WTC11 (cell line): ENCODE data around the gene MYORG. TPM values are rescaled to one million over a fixed set of nuclear protein-coding genes. Genes with fewer than 3 reads are reported as not detected.

Source experiments
- ATAC-seq: fragments of 200-7000 bp; cut with Tn5 transposase; 2 replicates; pipeline ENCODE4 v1.10.0; 2021; ENCODE audit warnings: mild to moderate bottlenecking, moderate library complexity
- CTCF ChIA-PET: fragments of 300-600 bp; sonication (Branson Sonifier 250); formaldehyde crosslinking; loops from one replicate; lab custom pipeline; 2021; ENCODE audit warnings: antibody characterized with exemption; lab: Charles Lee
- POLR2A ChIA-PET: fragments of 350-600 bp; sonication (Branson Sonifier 250); formaldehyde crosslinking; loops from one replicate; lab custom pipeline; 2021; ENCODE audit warnings: antibody characterized with exemption; lab: Charles Lee
- DNase-seq: peaks from one replicate; pipeline ENCODE4 v3.0.0; 2021; ENCODE audit warnings: low spot score
- H3K27ac Mint-ChIP-seq: 2 replicates; pipeline ENCODE4 v1.8.0; 2021; ENCODE audit warnings: mixed read lengths
- H3K27me3 Mint-ChIP-seq: 2 replicates; pipeline ENCODE4 v1.8.0; 2021; ENCODE audit warnings: low read depth, mild to moderate bottlenecking, moderate library complexity, mixed read lengths
- H3K36me3 Mint-ChIP-seq: 2 replicates; pipeline ENCODE4 v1.8.0; 2021; ENCODE audit warnings: mixed read lengths
- H3K4me1 Mint-ChIP-seq: 2 replicates; pipeline ENCODE4 v1.8.0; 2022; ENCODE audit warnings: mixed read lengths
- H3K4me3 Mint-ChIP-seq: 2 replicates; pipeline ENCODE4 v1.8.0; 2021; ENCODE audit warnings: mild to moderate bottlenecking, moderate library complexity, mixed read lengths
- H3K9me3 Mint-ChIP-seq: 2 replicates; pipeline ENCODE4 v1.8.0; 2021; ENCODE audit warnings: mixed read lengths
- CREB1 ChIP-seq: sonication (generic); formaldehyde crosslinking; IDR thresholded peaks from 2 replicates; pipeline ENCODE4 v1.8.0; 2023; ENCODE audit warnings: mild to moderate bottlenecking, missing genetic modification reagents
- ESRRA ChIP-seq: sonication (generic); formaldehyde crosslinking; IDR thresholded peaks from 2 replicates; pipeline ENCODE4 v1.8.1; 2022; ENCODE audit warnings: mild to moderate bottlenecking, missing genetic modification reagents, borderline replicate concordance
- MYBL2 ChIP-seq: sonication (generic); formaldehyde crosslinking; IDR thresholded peaks from 2 replicates; pipeline ENCODE4 v1.8.1; 2023; ENCODE audit warnings: mild to moderate bottlenecking, moderate library complexity, missing genetic modification reagents
- NFATC4 ChIP-seq: fragments of 250-450 bp; sonication (Bioruptor Pico); IDR thresholded peaks from 2 replicates; pipeline ENCODE4 v1.9.0; 2021; ENCODE audit warnings: mild to moderate bottlenecking
- OVOL2 ChIP-seq: fragments of 250-450 bp; sonication (Bioruptor Pico); IDR thresholded peaks from 2 replicates; pipeline ENCODE4 v1.9.0; 2021; ENCODE audit warnings: mild to moderate bottlenecking, borderline replicate concordance
- PRRX2 ChIP-seq: fragments of 250-450 bp; sonication (Bioruptor Pico); IDR thresholded peaks from 2 replicates; pipeline ENCODE4 v1.8.0; 2021; ENCODE audit warnings: mild to moderate bottlenecking
- TEAD1 ChIP-seq: sonication (generic); formaldehyde crosslinking; IDR thresholded peaks from 2 replicates; pipeline ENCODE4 v1.8.0; 2022; ENCODE audit warnings: mild to moderate bottlenecking, missing genetic modification reagents
- ZBTB21 ChIP-seq: sonication (generic); formaldehyde crosslinking; IDR thresholded peaks from 2 replicates; pipeline ENCODE4 v1.8.1; 2023; ENCODE audit warnings: mild to moderate bottlenecking, missing genetic modification reagents, borderline replicate concordance
- ZNF121 ChIP-seq: sonication (generic); formaldehyde crosslinking; IDR thresholded peaks from 2 replicates; pipeline ENCODE4 v1.8.0; 2023; ENCODE audit warnings: missing genetic modification reagents
- ZNF138 ChIP-seq: sonication (generic); formaldehyde crosslinking; conservative IDR thresholded peaks from 2 replicates; pipeline ENCODE4 v1.8.1; 2022; ENCODE audit warnings: mild to moderate bottlenecking, moderate library complexity, missing genetic modification reagents
- ZNF219 ChIP-seq: sonication (generic); formaldehyde crosslinking; IDR thresholded peaks from 2 replicates; pipeline ENCODE4 v1.8.0; 2023; ENCODE audit warnings: missing genetic modification reagents, mild to moderate bottlenecking, borderline replicate concordance
- ZNF263 ChIP-seq: sonication (generic); formaldehyde crosslinking; IDR thresholded peaks from 2 replicates; pipeline ENCODE4 v1.8.1; 2022; ENCODE audit warnings: low read depth, mild to moderate bottlenecking, moderate library complexity, missing genetic modification reagents
- ZNF396 ChIP-seq: fragments of 250-450 bp; sonication (Bioruptor Pico); IDR thresholded peaks from 2 replicates; pipeline ENCODE4 v1.8.0; 2021; ENCODE audit warnings: mild to moderate bottlenecking, moderate library complexity, borderline replicate concordance
- total RNA-seq: library from RNA; stranded (reverse); gene quantifications from 3 replicates; pipeline ENCODE4 v1.2.3, GENCODE V29; 2021
- TF ChIP-seq, protein P1 (sequence below): fragments of 250-450 bp; sonication (Bioruptor Pico); conservative IDR thresholded peaks from 2 replicates; pipeline ENCODE4 v1.9.0; 2021; ENCODE audit warnings: mild to moderate bottlenecking
- TF ChIP-seq, protein P2 (sequence below): sonication (generic); formaldehyde crosslinking; IDR thresholded peaks from 2 replicates; pipeline ENCODE4 v1.8.0; 2022; ENCODE audit warnings: mild to moderate bottlenecking, missing genetic modification reagents
- TF ChIP-seq, protein P3 (sequence below): fragments of 250-450 bp; sonication (Bioruptor Pico); IDR thresholded peaks from 2 replicates; pipeline ENCODE4 v1.9.0; 2021; ENCODE audit warnings: mild to moderate bottlenecking
- TF ChIP-seq, protein P4 (sequence below): sonication (generic); formaldehyde crosslinking; IDR thresholded peaks from 2 replicates; pipeline ENCODE4 v1.8.0; 2023; ENCODE audit warnings: missing genetic modification reagents
- TF ChIP-seq, protein P5 (sequence below): sonication (generic); formaldehyde crosslinking; IDR thresholded peaks from 2 replicates; pipeline ENCODE4 v1.8.1; 2023; ENCODE audit warnings: mild to moderate bottlenecking, missing genetic modification reagents, borderline replicate concordance
- TF ChIP-seq, protein P6 (sequence below): fragments of 200-600 bp; IDR thresholded peaks from 2 replicates; pipeline ENCODE4 v1.8.0; 2022; ENCODE audit warnings: antibody characterized with exemption
- TF ChIP-seq, protein P7 (sequence below): sonication (generic); formaldehyde crosslinking; IDR thresholded peaks from 2 replicates; pipeline ENCODE4 v1.8.1; 2022; ENCODE audit warnings: low read depth, missing genetic modification reagents, borderline replicate concordance
- TF ChIP-seq, protein P8 (sequence below): fragments of 250-450 bp; sonication (Bioruptor Pico); IDR thresholded peaks from 2 replicates; pipeline ENCODE4 v1.8.0; 2021; ENCODE audit warnings: mild to moderate bottlenecking
- TF ChIP-seq, protein P9 (sequence below): sonication (generic); formaldehyde crosslinking; IDR thresholded peaks from 2 replicates; pipeline ENCODE4 v1.8.0; 2022; ENCODE audit warnings: mild to moderate bottlenecking, missing genetic modification reagents

MYORG gene
- total RNA-seq, 1 experiment from 2014 or later, result 18.9 TPM

DNA sequence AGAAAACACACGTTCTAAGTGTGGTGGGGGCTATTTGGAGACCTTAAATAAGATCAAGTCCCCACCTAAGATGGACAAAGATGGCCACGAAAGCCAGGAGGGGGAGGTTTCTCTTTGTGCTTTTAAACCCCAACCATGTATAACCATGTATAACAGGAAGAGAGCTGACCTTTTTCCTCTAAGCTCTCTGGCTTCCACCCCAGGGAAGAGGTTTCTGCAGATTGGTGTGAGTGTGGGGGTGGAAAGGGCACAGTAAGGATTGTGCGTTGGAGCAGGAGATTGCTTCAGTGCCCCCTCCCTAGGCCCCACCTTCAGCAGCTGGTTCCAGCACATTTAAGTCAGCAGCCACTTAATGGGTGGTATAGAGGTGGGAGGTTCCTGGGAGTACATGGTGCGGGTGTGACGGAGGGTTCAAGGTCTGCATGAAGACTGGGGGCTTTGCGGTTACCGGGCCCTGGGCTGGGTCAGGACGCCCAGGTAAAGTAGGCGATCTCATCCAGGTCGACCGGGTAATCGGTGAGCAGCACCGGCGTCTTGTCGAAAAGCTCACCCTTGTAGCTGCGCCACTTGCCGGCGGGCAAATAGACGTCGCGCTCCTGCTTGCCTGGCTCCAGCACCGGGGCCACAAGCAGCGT is 6.2 kb downstream of the MYORG start:
- Mint-ChIP-seq H3K4me3 (no peak overlapping the region), H3K4me1 (peaks cover 18% of the 10 kb centered on the region), H3K27me3 (no peaks in the 10 kb centered on the region; the same call in 1 of the 2 replicates), H3K36me3 (peaks cover 43% of the 10 kb centered on the region), H3K27ac (no peak overlapping the region), H3K9me3 (peaks cover 24% of the 10 kb centered on the region)
- no peak for DNase-seq
- no peak for TF ChIP-seq NFATC4 (CRISPR knock-in tag)
- no peak for TF ChIP-seq ZNF263 (CRISPR knock-in tag)
- TF ChIP-seq OVOL2 (CRISPR knock-in tag), result no peak
- TF ChIP-seq, protein P1, sequence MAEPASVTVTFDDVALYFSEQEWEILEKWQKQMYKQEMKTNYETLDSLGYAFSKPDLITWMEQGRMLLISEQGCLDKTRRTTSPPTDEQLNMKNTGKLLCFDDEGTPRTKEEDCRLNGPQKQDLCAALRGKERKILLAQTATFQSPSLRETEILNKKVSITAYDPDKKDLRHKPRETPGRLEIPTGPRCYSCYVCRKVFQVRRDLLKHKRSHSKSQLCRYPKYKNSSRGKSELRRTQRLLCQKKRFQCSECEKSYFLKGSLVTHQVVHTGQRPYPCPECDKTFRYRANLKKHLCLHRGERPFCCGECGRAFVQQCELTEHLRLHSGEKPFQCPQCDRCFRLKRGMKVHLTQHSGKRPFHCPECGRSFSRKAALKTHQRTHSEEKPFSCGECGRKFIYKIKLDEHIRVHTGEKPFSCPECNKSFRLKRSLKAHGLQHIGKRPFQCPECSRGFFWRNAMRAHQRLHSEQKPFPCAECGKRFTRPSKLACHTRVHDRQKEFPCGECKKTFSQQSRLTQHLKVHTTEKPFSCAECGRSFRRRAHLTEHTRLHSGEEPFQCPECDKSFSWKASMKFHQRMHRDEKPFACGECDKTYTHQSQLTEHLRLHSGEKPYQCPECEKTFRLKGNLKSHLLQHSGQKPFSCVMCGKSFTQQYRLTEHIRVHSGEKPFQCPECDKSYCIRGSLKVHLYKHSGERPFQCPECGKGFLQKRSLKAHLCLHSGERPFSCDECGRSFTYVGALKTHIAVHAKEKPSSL, result no peak
- TF ChIP-seq MYBL2, result no peak
- TF ChIP-seq, protein P2, sequence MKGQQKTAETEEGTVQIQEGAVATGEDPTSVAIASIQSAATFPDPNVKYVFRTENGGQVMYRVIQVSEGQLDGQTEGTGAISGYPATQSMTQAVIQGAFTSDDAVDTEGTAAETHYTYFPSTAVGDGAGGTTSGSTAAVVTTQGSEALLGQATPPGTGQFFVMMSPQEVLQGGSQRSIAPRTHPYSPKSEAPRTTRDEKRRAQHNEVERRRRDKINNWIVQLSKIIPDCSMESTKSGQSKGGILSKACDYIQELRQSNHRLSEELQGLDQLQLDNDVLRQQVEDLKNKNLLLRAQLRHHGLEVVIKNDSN (CRISPR knock-in tag), result no peak
- TF ChIP-seq ZNF138 (CRISPR knock-in tag), result no peak
- TF ChIP-seq, protein P3, sequence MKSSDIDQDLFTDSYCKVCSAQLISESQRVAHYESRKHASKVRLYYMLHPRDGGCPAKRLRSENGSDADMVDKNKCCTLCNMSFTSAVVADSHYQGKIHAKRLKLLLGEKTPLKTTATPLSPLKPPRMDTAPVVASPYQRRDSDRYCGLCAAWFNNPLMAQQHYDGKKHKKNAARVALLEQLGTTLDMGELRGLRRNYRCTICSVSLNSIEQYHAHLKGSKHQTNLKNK, result no peak
- TF ChIP-seq, protein P4, sequence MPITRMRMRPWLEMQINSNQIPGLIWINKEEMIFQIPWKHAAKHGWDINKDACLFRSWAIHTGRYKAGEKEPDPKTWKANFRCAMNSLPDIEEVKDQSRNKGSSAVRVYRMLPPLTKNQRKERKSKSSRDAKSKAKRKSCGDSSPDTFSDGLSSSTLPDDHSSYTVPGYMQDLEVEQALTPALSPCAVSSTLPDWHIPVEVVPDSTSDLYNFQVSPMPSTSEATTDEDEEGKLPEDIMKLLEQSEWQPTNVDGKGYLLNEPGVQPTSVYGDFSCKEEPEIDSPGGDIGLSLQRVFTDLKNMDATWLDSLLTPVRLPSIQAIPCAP (CRISPR knock-in tag), result no peak
- no peak for TF ChIP-seq ZNF121 (CRISPR knock-in tag)
- TF ChIP-seq, protein P5, sequence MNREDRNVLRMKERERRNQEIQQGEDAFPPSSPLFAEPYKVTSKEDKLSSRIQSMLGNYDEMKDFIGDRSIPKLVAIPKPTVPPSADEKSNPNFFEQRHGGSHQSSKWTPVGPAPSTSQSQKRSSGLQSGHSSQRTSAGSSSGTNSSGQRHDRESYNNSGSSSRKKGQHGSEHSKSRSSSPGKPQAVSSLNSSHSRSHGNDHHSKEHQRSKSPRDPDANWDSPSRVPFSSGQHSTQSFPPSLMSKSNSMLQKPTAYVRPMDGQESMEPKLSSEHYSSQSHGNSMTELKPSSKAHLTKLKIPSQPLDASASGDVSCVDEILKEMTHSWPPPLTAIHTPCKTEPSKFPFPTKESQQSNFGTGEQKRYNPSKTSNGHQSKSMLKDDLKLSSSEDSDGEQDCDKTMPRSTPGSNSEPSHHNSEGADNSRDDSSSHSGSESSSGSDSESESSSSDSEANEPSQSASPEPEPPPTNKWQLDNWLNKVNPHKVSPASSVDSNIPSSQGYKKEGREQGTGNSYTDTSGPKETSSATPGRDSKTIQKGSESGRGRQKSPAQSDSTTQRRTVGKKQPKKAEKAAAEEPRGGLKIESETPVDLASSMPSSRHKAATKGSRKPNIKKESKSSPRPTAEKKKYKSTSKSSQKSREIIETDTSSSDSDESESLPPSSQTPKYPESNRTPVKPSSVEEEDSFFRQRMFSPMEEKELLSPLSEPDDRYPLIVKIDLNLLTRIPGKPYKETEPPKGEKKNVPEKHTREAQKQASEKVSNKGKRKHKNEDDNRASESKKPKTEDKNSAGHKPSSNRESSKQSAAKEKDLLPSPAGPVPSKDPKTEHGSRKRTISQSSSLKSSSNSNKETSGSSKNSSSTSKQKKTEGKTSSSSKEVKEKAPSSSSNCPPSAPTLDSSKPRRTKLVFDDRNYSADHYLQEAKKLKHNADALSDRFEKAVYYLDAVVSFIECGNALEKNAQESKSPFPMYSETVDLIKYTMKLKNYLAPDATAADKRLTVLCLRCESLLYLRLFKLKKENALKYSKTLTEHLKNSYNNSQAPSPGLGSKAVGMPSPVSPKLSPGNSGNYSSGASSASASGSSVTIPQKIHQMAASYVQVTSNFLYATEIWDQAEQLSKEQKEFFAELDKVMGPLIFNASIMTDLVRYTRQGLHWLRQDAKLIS (CRISPR knock-in tag), result no peak
- TF ChIP-seq ZBTB21 (CRISPR knock-in tag), result no peak
- no peak for TF ChIP-seq ESRRA (CRISPR knock-in tag)
- no peak for TF ChIP-seq ZNF396 (CRISPR knock-in tag)
- no peak for TF ChIP-seq TEAD1 (CRISPR knock-in tag)
- no peak for ATAC-seq
- POLR2A ChIA-PET, result interaction anchor here (1.1 kb wide), 1 partner anchor 14 kb away, joined by 5 read pairs; no protein-coding TSS in a partner anchor
- CTCF ChIA-PET, result interaction anchor here (1.0 kb wide), 1 partner anchor 9 kb away, joined by 3 read pairs; no protein-coding TSS in a partner anchor

DNA sequence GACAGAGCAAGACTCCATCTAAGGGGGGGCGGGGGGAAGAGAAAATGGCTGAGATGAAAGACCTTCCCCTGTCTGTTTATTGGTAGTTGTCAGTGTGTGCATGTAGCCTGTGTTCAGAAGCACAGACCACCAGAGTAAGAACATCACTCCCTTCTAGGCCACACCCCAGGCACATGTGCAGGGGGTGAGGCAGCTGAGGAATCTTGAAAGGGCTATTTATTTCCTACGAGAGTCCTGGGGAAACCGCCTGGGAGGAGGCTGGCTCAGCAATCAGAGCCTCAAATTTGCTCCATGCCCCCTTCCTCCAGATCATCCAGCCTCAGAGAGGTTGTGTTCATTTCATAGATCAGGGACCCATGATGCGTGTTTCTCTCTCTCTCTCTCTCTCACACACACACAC is 7.1 kb downstream of the MYORG start:
- POLR2A ChIA-PET, result no interaction called here
- H3K27ac Mint-ChIP-seq, result no peak overlapping the region
- no peak for TF ChIP-seq ZNF219 (CRISPR knock-in tag)
- TF ChIP-seq PRRX2 (CRISPR knock-in tag), result no peak
- TF ChIP-seq, protein P6, sequence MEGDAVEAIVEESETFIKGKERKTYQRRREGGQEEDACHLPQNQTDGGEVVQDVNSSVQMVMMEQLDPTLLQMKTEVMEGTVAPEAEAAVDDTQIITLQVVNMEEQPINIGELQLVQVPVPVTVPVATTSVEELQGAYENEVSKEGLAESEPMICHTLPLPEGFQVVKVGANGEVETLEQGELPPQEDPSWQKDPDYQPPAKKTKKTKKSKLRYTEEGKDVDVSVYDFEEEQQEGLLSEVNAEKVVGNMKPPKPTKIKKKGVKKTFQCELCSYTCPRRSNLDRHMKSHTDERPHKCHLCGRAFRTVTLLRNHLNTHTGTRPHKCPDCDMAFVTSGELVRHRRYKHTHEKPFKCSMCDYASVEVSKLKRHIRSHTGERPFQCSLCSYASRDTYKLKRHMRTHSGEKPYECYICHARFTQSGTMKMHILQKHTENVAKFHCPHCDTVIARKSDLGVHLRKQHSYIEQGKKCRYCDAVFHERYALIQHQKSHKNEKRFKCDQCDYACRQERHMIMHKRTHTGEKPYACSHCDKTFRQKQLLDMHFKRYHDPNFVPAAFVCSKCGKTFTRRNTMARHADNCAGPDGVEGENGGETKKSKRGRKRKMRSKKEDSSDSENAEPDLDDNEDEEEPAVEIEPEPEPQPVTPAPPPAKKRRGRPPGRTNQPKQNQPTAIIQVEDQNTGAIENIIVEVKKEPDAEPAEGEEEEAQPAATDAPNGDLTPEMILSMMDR, result no peak
- TF ChIP-seq, protein P7, sequence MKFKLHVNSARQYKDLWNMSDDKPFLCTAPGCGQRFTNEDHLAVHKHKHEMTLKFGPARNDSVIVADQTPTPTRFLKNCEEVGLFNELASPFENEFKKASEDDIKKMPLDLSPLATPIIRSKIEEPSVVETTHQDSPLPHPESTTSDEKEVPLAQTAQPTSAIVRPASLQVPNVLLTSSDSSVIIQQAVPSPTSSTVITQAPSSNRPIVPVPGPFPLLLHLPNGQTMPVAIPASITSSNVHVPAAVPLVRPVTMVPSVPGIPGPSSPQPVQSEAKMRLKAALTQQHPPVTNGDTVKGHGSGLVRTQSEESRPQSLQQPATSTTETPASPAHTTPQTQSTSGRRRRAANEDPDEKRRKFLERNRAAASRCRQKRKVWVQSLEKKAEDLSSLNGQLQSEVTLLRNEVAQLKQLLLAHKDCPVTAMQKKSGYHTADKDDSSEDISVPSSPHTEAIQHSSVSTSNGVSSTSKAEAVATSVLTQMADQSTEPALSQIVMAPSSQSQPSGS (CRISPR knock-in tag), result no peak
- TF ChIP-seq, protein P8, sequence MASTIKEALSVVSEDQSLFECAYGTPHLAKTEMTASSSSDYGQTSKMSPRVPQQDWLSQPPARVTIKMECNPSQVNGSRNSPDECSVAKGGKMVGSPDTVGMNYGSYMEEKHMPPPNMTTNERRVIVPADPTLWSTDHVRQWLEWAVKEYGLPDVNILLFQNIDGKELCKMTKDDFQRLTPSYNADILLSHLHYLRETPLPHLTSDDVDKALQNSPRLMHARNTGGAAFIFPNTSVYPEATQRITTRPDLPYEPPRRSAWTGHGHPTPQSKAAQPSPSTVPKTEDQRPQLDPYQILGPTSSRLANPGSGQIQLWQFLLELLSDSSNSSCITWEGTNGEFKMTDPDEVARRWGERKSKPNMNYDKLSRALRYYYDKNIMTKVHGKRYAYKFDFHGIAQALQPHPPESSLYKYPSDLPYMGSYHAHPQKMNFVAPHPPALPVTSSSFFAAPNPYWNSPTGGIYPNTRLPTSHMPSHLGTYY (CRISPR knock-in tag), result no peak
- TF ChIP-seq CREB1, result no peak
- TF ChIP-seq, protein P9, sequence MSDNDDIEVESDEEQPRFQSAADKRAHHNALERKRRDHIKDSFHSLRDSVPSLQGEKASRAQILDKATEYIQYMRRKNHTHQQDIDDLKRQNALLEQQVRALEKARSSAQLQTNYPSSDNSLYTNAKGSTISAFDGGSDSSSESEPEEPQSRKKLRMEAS (CRISPR knock-in tag), result no peak

More for the DNA sequence above, 7.1 kb downstream of the MYORG start:
- DNase-seq (no peak), ATAC-seq (no peak)
- CTCF ChIA-PET, result interaction anchor here (0.6 kb wide), 1 partner anchor 29 kb away, joined by 3 read pairs; no protein-coding TSS in a partner anchor
- no peaks in the 10 kb centered on the region for H3K27me3 Mint-ChIP-seq
- H3K4me3 Mint-ChIP-seq, result no peak overlapping the region
- peaks cover 43% of the 10 kb centered on the region for H3K36me3 Mint-ChIP-seq
- H3K4me1 Mint-ChIP-seq, result peaks cover 15% of the 10 kb centered on the region
- peaks cover 24% of the 10 kb centered on the region for H3K9me3 Mint-ChIP-seq
